Activated T-helper 1 cell treated with Interleukin-2 at 50 U/mL for 16 hours (primary cell): ENCODE measurements around the gene TECPR2.

Source experiments
- DNase-seq: peaks from one replicate; pipeline ENCODE4 v3.0.0-alpha.2; 2020; ENCODE audit warnings: low read depth

The TECPR2 gene

DNA sequence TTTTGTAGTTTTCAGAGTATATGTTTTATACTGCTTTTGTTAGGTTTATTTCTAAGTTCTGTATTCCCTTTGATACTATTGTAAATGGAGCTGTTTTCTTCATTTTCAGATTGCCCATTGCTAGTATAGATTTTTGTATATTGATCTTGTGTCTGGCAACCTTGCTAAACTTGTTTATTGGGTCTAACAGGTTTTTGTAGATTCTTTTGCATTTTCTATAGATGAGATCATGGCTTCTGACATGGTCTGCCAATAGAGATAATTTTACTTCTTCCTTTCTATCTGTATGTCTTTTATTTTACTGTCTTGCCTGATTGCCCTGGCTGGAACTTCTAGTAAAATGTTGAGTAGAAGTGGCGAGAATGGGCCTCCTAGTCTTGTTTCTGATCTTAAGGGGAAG lies 106.5 kb downstream of the TECPR2 start:
- DNase-seq: no peak

DNA sequence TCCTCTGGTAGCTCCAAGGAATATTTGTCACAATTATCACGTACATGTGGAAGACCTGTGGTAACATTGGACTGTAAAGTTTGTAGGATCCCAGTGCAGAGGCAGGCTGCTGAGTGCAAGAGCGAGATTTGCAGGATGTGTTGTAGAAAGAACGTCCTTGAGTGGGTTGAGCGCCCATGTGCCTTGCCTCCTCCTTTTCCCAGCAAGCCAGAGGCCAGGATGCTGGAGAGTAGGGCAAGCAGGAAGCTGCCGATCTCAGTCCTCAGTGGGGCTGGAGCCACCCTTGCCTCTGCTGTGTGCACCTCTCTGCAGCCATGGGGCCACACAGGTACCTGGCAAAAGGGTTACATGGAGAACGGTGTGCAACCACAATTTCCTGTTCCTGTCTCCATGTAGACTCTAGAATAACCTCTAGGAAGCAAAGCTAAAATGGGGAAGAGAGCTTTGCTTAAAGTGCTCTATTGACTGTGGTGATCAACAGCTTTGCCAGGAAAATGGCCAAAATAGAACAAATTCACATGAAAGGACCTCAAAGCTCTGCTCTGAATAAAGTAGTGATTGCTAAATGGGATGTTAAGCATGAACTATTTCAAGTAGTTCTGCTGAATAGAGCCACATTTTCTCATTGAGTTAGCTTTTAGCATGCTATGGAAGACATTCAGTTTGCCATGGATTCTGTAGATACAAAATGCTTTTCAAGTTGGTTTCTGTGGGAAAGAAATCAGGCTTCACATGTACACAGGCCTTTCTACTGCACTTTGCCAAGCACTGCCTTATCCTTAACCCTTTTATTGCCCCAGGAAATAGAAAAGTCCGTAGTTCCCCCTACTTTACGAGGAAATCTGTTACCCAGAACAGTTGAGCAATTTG lies 109.4 kb downstream of the TECPR2 start:
- DNase-seq: no peak

DNA sequence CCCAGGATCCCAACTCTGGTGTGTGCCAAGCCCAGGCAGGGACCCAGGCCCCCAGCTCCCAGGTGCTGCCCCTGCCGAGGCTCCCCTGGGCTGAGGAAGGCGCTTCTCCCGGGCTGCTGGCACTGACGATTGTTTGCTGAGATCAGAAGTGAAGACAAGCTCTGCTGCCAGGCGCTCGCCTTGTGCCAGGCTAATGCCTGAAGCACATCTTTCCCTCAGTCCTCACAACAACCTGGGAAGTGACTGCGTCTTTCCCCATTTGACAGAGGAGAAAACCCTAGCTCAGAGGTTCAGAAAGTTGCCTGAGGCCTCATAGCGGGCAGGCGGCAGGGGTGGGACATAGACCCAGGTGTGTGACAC lies 110.0 kb downstream of the TECPR2 start:
- no peak for DNase-seq

DNA sequence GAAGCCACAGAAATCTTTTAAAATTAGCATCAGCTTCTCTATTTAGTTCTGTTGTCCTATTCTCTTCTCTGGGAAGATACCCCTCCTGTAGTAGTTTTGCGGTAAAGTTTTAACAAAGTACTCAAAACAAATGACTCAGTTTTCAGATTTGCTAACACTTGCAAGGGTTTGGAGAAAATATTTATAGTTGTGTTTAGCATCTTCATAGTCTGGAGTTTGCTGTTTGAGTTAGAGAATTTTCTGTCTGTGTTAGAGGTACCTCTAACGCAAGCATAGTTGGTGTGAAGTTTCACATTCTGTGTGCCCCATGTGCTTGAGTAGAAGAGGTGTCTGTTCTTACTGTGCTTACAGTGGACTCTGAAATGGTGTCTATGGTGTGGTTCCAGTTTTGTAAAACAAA lies 110.8 kb downstream of the TECPR2 start:
- DNase-seq: no peak

DNA sequence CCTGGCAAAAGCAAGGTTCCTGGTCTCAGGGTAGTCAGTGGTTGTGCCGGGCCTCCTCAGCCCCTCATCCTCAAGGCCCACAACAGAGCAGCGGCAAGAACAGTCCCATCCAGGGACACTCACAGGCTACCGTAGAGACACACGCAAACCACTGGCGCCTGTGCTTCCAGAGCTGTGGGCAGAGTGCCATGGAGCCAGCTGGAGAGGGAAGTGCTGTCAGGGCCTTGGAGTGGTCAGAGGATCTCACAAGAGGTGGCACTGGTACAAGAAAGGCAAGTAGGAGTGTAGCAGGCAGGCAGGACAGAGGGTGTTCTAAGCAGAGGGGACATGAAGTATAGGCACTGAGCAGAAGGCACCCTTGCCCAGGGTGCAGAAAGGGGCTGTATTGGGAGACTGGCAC lies 112.2 kb downstream of the TECPR2 start:
- no peak for DNase-seq

DNA sequence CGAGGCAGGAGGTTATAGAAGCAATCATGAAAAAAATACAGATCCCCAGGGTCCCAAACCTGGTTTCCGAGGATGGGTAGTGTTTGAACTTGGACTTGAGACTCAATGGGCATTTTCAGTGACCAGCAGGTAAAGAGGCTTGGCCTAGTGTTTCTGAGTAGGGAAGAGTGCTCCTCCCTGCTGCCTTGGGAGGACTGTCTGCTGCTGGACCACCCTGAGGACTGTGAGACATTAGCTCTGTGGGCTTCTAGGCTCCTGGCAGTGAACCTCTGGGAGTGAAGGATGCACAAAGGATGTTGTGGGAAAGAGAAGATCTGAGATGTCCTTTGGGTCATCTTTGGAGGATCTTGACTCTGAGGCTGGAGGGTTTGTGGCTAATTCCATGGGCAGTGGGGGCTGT lies 116.4 kb downstream of the TECPR2 start:
- no peak for DNase-seq

DNA sequence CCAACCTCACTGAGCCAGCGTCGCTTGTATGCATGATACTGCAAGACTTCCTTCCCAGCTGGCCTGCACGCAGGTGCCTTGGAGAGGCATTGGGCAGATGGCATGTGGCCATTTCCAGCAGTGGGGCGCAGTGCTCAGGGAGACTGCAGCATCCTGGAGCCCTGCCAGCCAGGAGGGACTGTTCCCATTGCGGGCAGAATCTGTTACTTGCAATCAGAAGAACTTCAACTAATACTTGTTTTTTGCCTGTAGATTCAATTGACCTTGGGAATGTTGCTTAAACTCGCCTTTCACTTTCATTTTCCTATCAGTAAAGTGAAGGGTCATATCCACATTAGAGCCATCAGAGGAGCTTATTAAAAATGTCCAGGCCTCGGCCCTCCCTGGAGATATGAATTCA lies 117.0 kb downstream of the TECPR2 start:
- DNase-seq: no peak

DNA sequence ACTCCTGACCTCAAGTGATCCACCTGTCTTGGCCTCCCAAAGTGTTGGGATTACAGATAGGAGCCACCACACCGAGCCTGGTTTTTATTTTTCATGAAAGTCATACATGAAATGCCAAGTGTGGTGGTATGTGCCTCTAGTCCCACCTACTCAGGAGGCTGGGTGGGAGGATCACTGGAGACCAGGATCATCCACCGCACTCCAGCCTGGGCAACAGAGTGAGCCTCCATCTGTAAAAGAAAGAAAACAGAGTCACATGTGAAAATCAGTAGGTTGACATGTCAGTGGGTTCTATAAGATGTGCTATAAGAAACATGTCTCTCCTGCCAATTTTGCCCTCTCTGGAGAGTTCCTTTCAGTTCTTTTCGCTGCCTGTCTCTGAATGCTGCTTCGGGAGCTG lies 118.6 kb downstream of the TECPR2 start:
- no peak for DNase-seq

DNA sequence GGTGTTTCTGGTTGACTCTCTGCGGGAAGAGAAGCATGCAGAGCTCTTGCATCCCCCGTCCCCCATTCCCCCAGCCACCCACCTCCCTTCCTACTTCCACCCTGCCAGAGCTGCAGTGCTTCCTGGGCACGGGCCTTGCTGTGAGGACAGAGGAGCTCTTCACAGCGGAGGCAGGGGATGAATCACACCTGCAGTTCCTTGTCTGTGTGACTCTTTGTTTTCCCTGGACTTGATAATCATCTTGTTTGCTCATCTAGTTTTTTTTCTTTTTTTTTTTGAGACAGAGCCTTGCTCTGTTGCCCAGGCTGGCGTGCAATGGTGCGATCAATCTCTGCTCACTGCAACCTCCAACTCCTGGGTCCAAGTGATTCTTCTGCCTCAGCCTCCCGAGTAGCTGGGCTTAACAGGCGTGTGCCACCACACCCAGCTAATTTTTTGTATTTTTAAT lies 119.1 kb downstream of the TECPR2 start:
- no peak for DNase-seq

DNA sequence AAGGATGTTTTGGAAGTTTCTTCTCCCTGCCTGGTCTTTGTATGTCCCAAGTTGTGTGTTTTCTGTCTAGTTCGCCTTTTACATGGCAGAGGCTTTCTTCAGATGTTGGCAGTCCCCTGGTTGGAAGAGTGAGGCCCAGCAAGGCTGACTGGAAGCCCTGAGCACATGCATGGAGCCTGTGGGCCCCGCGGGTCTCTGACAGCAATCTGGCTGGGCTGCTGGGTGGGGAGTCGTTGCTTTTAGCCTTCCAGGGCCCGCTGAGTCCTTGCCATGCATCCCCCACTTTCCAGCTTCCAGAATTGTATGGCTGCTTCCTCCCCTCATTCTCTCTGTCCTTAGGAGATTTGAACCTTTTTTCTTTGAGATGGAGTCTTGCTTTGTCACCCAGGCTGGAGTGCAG lies 121.6 kb downstream of the TECPR2 start:
- no peak for DNase-seq

DNA sequence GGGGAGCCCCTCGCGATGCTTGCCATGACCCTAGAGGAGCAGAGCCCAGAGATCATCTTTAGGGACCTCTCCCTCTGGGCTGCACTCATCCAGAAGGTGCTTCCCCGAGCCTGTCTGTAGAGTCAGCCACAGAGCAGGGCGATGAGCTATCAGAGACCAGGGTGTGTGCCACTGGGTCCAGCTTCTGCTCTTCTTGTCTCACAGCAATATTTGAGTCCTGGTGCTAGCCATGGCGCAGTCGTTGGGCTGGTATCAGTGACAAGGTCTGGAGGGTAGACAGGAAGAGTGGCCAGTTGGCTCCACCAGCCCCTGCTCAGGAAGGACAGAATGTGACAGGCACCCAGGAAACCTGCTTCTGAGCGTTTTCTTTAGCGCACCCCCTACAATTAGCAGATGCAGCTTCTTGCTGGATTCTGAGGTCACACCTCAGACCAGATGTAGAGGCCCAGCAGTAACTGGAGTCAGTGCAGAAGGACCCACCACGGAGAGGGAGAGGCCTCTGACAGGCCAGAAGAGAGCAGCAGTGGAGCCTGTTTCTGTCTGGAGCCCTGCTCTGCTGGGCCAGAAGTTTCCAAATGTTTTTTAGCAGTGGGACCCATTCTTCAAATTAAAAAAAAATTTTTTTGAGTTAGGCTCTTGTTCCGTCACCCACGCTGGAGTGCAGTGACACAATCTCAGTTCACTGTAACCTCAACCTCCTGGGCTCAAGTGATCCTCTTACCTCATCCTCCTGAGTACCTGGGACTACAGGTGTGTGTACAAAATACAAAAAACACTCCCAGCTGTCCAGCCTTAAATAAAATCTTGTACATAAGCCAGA lies 123.2 kb downstream of the TECPR2 start:
- no peak for DNase-seq

DNA sequence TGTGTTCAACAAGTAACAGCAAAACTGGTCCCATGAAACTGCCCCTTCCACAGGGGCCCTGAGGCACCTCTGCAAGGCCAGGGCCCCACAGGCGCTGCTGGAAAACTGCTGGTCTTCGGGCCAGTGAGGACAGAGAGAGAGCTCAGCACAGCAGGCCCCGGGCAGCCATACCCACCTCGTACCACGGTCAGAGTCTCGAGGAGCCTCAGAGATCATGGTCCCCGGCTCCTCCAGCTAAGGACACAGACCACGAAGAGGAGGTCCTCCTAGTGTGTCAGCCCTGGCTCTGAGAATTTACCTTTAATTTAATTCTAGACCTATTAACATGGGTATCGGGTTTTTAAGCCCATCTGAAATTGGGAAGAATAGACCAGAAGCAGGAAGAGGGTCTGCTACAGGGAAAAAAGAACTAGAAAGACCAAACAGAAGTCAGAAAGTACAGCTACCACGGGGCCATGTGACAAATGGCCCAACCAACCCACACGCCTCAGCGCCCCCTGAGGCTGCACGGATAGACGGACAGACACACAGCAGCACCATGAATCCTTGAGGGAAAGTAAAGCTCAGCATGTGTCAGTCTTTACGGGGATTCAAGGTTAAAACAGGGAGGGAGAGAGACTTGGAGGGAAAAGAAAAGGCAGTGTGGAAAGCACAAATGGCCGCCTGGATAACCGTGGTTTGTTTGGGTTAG lies 123.9 kb downstream of the TECPR2 start:
- no peak for DNase-seq

DNA sequence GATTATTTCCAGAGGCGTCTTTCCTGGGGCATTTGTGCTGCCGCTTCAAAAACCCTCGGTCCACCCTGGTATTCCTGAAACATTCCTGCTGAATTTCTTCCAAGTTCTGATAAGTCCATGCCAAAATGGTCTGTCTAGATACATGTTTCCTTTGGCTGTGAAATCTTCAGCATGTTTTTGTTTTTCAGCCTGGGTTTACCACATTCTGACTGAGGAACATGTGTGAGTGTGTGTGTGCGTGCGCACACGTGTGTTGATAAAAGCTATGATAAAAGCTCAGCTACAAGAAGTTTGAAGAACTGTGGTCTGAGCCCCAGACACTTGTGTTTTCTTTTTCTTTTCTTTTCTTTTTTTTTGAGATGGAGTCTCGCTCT lies 124.5 kb downstream of the TECPR2 start:
- DNase-seq: no peak

DNA sequence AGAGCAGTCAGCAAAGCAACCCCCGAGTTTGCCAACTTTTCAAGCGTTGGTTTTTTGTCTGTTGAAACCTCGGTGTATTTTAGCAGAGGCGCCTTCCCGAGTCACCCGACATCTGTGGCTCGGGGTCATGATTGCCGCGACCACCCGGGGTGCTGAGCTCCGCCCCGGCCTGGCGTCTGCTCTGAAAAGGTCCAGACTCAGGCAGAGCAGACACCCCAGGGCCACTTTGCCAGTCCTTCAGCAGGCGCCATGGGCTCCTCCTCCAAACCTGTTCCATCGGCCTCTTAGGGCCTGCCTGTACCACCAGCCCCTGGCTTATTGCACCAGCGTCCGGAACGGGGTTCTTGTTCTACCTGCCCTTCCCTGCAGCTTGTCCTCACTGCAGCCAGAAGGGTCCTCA lies 127.7 kb downstream of the TECPR2 start:
- DNase-seq: no peak

DNA sequence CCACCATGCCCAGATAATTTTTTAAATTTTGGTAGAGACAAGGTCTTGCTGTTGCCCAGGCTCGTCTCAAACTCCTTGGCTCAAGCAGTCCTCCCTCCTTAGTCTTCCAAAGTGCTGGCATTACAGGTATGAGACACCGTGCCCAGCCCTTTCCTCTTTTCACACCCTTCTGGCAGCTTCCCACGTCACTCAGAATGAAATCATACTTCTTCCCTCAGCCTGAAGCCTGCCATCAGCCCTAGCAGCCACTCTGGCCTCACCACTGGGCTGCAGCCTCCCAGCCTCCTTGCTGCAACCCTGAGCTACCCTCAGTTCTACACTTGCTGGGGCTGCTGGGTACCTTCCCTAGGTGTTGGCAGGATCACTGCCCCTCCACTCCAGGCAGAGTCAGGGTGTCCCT lies 128.6 kb downstream of the TECPR2 start:
- no peak for DNase-seq

DNA sequence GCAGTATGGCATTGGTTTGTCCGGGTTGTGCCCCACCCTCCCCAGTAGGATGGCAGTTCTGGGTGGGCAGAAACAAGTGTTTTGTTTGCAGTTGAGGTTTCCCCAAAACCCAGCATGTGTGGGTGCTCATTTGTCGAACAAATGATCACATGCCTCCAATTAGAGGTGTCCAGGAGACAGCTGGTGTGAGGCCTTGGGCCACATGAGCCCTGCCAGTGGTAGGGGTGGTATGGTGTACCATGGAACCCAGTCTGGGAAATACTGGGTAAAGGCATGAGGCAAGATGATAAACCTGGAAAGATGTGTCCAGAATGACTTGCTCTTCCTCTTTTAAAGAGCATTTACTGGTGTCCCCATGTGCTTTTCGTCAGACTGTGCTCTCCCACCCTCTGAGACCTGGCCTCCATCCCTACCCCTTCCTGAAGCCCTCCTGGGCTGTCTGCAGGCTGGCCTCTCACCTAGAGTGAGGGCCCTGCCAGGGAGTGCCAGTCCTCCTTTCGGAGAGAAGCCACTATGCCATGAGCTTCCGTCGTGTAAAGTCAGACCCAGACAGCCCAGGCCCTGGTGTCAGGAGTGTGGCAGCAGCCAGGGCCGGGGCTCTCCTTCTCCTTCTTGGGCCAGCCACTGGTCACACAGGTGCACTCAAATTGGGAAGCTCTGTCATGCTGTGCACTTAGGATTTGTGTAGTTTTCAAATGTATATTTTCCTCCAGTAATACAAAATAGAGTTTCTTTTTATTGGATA lies 129.2 kb downstream of the TECPR2 start:
- DNase-seq: no peak

DNA sequence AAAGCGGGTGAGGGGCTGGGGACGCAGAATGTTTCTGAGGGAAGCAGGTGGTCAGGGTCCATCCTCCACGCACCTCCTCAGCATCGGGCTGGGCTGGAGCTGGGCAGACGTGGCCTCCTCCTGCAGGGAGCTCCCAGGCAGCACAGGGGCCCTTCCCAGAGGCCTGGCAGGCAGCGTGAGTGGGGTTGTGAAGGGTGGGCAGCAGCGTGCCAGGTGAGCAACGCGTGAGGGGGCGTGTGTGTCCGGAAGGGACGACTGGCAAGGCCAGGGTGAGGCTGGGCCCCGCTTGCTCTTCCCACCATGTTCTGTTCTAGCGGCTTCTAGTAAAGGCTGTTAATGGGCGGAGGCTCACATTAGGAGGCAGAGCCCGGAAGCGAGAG lies 129.8 kb downstream of the TECPR2 start:
- DNase-seq: no peak

DNA sequence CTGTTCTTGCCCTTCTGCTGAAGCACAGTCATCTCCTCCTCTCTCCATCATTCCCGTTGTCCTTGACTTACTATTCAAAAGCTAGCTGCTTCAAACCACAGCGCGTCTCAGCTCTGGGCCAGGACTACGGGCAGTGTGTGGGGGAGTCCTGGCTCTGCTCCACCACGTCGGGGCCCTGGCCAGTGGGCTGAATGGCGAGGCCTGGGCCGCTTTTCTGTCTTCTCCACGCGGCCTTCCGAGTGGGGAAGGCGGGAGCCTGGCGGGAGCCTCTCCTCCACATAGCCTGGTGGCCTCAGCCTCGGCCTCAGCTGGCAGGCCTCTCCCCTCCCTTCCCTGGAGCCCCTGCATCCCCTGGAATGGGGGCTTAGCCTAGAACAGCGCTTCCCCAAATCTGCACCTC lies 130.4 kb downstream of the TECPR2 start:
- no peak for DNase-seq

DNA sequence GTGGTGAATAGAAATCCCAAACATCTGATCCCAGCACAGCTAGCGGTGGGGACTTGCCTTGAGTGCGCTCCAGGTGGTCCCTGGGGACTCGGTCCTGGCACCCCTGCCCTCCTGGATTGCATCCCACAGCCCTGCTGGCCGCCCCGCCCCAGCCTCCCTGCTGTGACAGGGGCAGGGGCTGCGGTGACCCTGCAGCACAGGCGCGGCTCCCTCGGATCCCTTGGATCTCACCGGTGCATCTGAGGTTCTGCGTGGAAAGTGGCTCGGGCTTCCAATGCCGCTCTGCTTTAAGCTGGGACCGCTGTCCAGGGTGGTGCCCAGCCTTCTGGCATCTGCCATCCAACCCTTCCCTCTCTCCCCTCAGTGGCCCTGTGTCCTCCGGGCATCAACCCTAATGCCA lies 130.8 kb downstream of the TECPR2 start:
- DNase-seq: no peak

DNA sequence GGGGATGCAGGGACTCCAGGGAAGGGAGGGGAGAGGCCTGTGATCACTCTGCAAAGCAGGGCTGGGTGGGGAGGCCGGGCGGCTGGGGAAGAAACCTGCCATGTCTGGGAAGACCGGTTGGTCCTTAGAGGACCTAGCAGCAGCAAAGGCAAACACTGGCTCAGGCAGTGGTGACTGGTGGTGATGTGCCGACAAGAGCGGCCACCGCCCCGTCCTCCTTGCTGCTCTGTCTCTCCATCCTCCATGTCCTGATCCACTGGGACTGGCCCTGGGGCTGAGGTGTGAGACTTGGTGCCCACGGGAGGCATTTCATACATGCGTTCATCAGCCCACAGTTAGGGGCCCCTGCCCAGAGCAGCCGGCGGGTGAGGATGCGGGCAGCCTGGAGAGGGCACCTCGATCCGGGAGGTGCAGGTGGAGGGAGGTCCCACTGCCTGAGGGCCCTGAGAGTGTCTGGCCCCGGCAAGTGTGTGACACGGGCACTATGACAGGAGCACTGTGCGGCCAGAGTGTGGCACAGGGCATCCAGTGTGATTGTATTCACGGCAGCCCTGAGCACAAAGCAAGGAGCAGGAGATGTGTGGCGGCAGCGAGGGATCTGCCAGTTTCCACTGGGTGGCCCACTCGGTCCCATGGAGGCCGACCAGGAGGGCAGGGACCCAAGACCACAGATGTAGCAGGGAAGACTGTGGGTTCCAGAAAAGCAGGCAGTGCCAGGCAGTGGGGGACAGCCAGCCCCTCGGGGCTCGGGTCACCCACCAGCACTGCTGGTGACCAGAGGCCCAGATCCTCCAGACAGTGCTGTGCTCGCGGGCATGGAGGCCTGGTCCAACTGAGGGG lies 133.0 kb downstream of the TECPR2 start:
- DNase-seq: no peak

DNA sequence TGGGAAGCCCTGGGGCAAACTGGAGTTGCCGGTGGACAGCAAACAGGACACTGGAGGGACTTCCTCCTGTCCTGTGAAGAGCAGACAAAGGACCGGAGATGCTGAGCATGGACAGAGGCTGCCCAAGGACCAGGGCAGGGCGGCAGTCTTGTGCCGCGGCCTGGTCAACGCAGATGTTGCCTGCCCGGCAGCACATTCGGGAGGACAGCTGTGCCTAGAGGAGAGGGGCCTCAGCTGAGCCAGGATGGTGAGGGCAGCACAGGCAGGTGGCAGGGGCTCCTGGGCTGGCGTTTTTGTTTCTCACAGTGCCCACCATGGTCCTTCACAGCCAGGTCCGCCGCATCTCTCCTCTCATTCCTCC lies 133.6 kb downstream of the TECPR2 start:
- DNase-seq: no peak
